ENCODE results near the gene NTRK2.

The NTRK2 gene

GRCh38 chr9:84819491-84819991 is 150.0 kb downstream of the NTRK2 start:
- no peak for TF ChIP-seq CTCF (IDR thresholded peaks at IDR 0.05; ENCODE audit: borderline replicate concordance, insufficient read depth, low read depth, low read length)
- H3K4me3 ChIP-seq (ENCODE audit: low read depth, low read length), result no peak overlapping the region

GRCh38 chr9:84821431-84821830 is 151.9 kb downstream of the NTRK2 start:
- no peak for TF ChIP-seq CTCF (IDR thresholded peaks at IDR 0.05; ENCODE audit: borderline replicate concordance, insufficient read depth, low read depth, low read length)
- no peak overlapping the region for H3K4me3 ChIP-seq (ENCODE audit: low read depth, low read length)

GRCh38 chr9:84822589-84823233 is 153.2 kb downstream of the NTRK2 start:
- no peak for TF ChIP-seq CTCF (IDR thresholded peaks at IDR 0.05; ENCODE audit: borderline replicate concordance, insufficient read depth, low read depth, low read length)
- H3K4me3 ChIP-seq (ENCODE audit: low read depth, low read length), result no peak overlapping the region

GRCh38 chr9:84823421-84824271 is 154.1 kb downstream of the NTRK2 start:
- no peak overlapping the region for H3K4me3 ChIP-seq (ENCODE audit: low read depth, low read length)
- no peak for TF ChIP-seq CTCF (IDR thresholded peaks at IDR 0.05; ENCODE audit: borderline replicate concordance, insufficient read depth, low read depth, low read length)

- H3K4me3 ChIP-seq (ENCODE audit: low read depth, low read length), result no peak overlapping the region
- no peak for TF ChIP-seq CTCF (IDR thresholded peaks at IDR 0.05; ENCODE audit: borderline replicate concordance, insufficient read depth, low read depth, low read length)
These were observed 157.8 kb downstream of the NTRK2 start for GRCh38 chr9:84827216-84827765.

- no peak overlapping the region for H3K4me3 ChIP-seq (ENCODE audit: low read depth, low read length)
- TF ChIP-seq CTCF (IDR thresholded peaks at IDR 0.05; ENCODE audit: borderline replicate concordance, insufficient read depth, low read depth, low read length), result no peak
These were observed 158.5 kb downstream of the NTRK2 start for GRCh38 chr9:84828046-84828445.

Measured in GM12875 (cell line).